B cell (primary cell): ENCODE measurements around the gene SLC39A11. TPM values are rescaled to one million over a fixed set of nuclear protein-coding genes. Genes with fewer than 3 reads are reported as not detected.

ENCODE experiments used
- ATAC-seq: fragments of 200-7000 bp; cut with Tn5 transposase; one replicate; pipeline ENCODE4 v1.10.0; 2021; ENCODE audit warnings: low read depth, mild to moderate bottlenecking, moderate number of reproducible peaks, moderate library complexity
- CTCF ChIA-PET: fragments of 350-600 bp; sonication (Branson Sonifier 250); formaldehyde crosslinking; loops from one replicate; lab custom pipeline; 2021; ENCODE audit warnings: antibody characterized with exemption, inconsistent platforms; lab: Charles Lee
- POLR2A ChIA-PET: fragments of 350-600 bp; sonication (Branson Sonifier 250); formaldehyde crosslinking; loops from one replicate; lab custom pipeline; 2021; ENCODE audit warnings: antibody characterized with exemption; lab: Charles Lee
- DNase-seq: peaks from one replicate; pipeline ENCODE4 v3.0.0; 2013
- H2AFZ ChIP-seq: 2 replicates; pipeline ENCODE4 v1.6.1; 2012; ENCODE audit warnings: mild to moderate bottlenecking, low read depth, low read length; ENCODE audit not compliant: insufficient read depth, poor library complexity, severe bottlenecking
- H3K27ac ChIP-seq, 2 donors: 1 replicate in 1 of 2; 2 replicates in 1 of 2; pipeline ENCODE4 v1.5.1; 2012 to 2013; ENCODE audit warnings: low read length in 2 of 2, mild to moderate bottlenecking in 2 of 2, moderate library complexity in 1 of 2
- H3K27me3 ChIP-seq, 4 experiments: fragments of 200-600 bp in 1 of 4; sonication (generic) in 1 of 4; replicated peaks in 1 of 4; 1 replicate in 2 of 4; 2 replicates in 2 of 4; pipeline versions ENCODE4 v1.6.1 to v1.7.0; 2013 to 2016; ENCODE audit warnings: low read length in 3 of 4, mild to moderate bottlenecking in 2 of 4, mixed read lengths in 1 of 4, moderate library complexity in 1 of 4; ENCODE audit not compliant: insufficient read depth in 4 of 4, control insufficient read depth in 3 of 4; ENCODE audit errors: control extremely low read depth in 1 of 4
- H3K36me3 ChIP-seq, 2 experiments: replicated peaks in 1 of 2; 1 replicate in 1 of 2; 2 replicates in 1 of 2; pipeline versions ENCODE4 v1.6.1 to v1.7.1; 2013; ENCODE audit warnings: low read length in 1 of 2; ENCODE audit not compliant: insufficient read depth in 2 of 2, control insufficient read depth in 1 of 2; ENCODE audit errors: control extremely low read depth in 1 of 2, extremely low read depth in 1 of 2
- H3K4me1 ChIP-seq, 2 donors: fragments of 200-600 bp in 1 of 2; sonication (generic) in 1 of 2; 1 replicate in 1 of 2; 2 replicates in 1 of 2; pipeline versions ENCODE4 v1.5.1 to v1.6.1; 2013 to 2017; ENCODE audit warnings: low read length in 2 of 2; ENCODE audit not compliant: control insufficient read depth in 2 of 2, insufficient read depth in 2 of 2
- H3K4me2 ChIP-seq: replicated peaks from 2 replicates; pipeline ENCODE3; 2012; ENCODE audit warnings: mild to moderate bottlenecking, low read depth, low read length; ENCODE audit not compliant: poor library complexity, severe bottlenecking
- H3K4me3 ChIP-seq, 5 experiments: fragments of 200-600 bp in 1 of 5; sonication (generic) in 1 of 5; 1 replicate in 3 of 5; 2 replicates in 2 of 5; pipeline versions ENCODE4 v1.5.1 to v1.7.0; 2011 to 2016; ENCODE audit warnings: low read length in 4 of 5, mild to moderate bottlenecking in 4 of 5, low read depth in 2 of 5, control low read depth in 1 of 5, moderate library complexity in 1 of 5; ENCODE audit not compliant: insufficient read depth in 1 of 5; ENCODE audit errors: control extremely low read depth in 1 of 5, extremely low read depth in 1 of 5
- H3K79me2 ChIP-seq: fragments of 200-600 bp; sonication (generic); one replicate; pipeline ENCODE4 v1.6.0; 2016; ENCODE audit warnings: low read length; ENCODE audit not compliant: control insufficient read depth, insufficient read depth
- H3K9ac ChIP-seq: fragments of 200-600 bp; sonication (generic); 2 replicates; pipeline ENCODE4 v1.6.1; 2017; ENCODE audit warnings: mild to moderate bottlenecking, low read length, moderate library complexity
- H3K9me3 ChIP-seq, 3 donors: one replicate each; pipeline versions ENCODE4 v1.6.1 to v1.7.1; 2013; ENCODE audit warnings: low read length in 2 of 3; ENCODE audit not compliant: control insufficient read depth in 2 of 3, insufficient read depth in 1 of 3; ENCODE audit errors: control extremely low read depth in 1 of 3
- H4K20me1 ChIP-seq: 2 replicates; pipeline ENCODE4 v1.6.0; 2012; ENCODE audit warnings: mild to moderate bottlenecking, low read length; ENCODE audit not compliant: insufficient read depth, control insufficient read depth, poor library complexity, severe bottlenecking
- H3K27ac Mint-ChIP-seq: one replicate; pipeline ENCODE4 v1.8.0; 2021; ENCODE audit warnings: mixed read lengths
- H3K27me3 Mint-ChIP-seq: one replicate; pipeline ENCODE4 v1.8.0; 2021; ENCODE audit warnings: mixed read lengths
- H3K4me1 Mint-ChIP-seq: one replicate; pipeline ENCODE4 v1.8.0; 2021; ENCODE audit warnings: mixed read lengths
- H3K4me3 Mint-ChIP-seq: one replicate; pipeline ENCODE4 v1.8.0; 2021; ENCODE audit warnings: mixed read lengths
- H3K9me3 Mint-ChIP-seq: one replicate; pipeline ENCODE4 v1.8.0; 2022; ENCODE audit warnings: mixed read lengths; ENCODE audit not compliant: insufficient read depth
- CTCF ChIP-seq: fragments of 200-600 bp; IDR thresholded peaks from one replicate; pipeline ENCODE4 v1.8.0; 2022; ENCODE audit warnings: antibody characterized with exemption, mild to moderate bottlenecking
- EZH2 ChIP-seq: IDR thresholded peaks from 2 replicates; pipeline ENCODE4 v1.6.1; 2012; ENCODE audit warnings: borderline replicate concordance, low read depth, mild to moderate bottlenecking, moderate library complexity, low read length; ENCODE audit not compliant: insufficient read depth, poor library complexity, severe bottlenecking
- WGBS: methylation state at CpG from one replicate; pipeline ENCODE4 v1.1.5; 2013; ENCODE audit warnings: missing lambda C conversion rate; ENCODE audit not compliant: insufficient coverage; 5-methylcytosine and 5-hydroxymethylcytosine counted together
- intact Hi-C: fragments of 100-400 bp; cut with micrococcal nuclease; formaldehyde crosslinking; loops from one replicate; pipeline ENCODE4 v1.10.0; 2022
- polyA plus RNA-seq: library from polyadenylated mRNA; depleted of rRNA; stranded (reverse); fragments of >200 nt; gene quantifications from 2 replicates; pipeline ENCODE4 v1.2.3, GENCODE V29; 2012
- total RNA-seq, 2 donors: library from RNA; stranded (reverse); fragments of 120-200 nt in 1 of 2; gene quantifications; 1 replicate in 1 of 2; 2 replicates in 1 of 2; pipeline versions ENCODE4 v1.2.3 to v1.2.4, GENCODE V29; 2013 to 2022

SLC39A11 gene
- total and polyA plus RNA-seq, 2 donors (not counting 1 experiment from before 2014, with no cell fraction given), result 6.9 to 39.6 TPM

- no peak overlapping the region for H3K27ac ChIP-seq
- no peaks in the 10 kb centered on the region for H3K27me3 ChIP-seq
- no peaks in the 10 kb centered on the region for H3K27me3 Mint-ChIP-seq
- DNase-seq (no peak), ATAC-seq (no peak)
- TF ChIP-seq CTCF, result no peak
- TF ChIP-seq EZH2, result no peak
- H3K9ac ChIP-seq, result no peak overlapping the region
- H3K4me3 ChIP-seq, result no peak overlapping the region
- no peaks in the 10 kb centered on the region for H3K79me2 ChIP-seq
- CTCF ChIA-PET, result no interaction called here
- H3K36me3 ChIP-seq, result peaks cover 0 to 4% of the 10 kb centered on the region in 2 experiments
- peaks cover 3 to 23% (median 18%) of the 10 kb centered on the region in 3 donors for H3K9me3 ChIP-seq
- POLR2A ChIA-PET, result no interaction called here
- H3K4me1 ChIP-seq, result no peaks in the 10 kb centered on the region
- WGBS, result 75% methylated on average over 2 of the region's 4 CpGs
- no peak overlapping the region for H3K4me2 ChIP-seq
- intact Hi-C loops, result no loop called here
- H3K27ac Mint-ChIP-seq, result no peak overlapping the region
- H3K4me1 Mint-ChIP-seq, result no peaks in the 10 kb centered on the region
- peaks cover 11% of the 10 kb centered on the region for H3K9me3 Mint-ChIP-seq
- H3K4me3 Mint-ChIP-seq, result no peak overlapping the region
- H2AFZ ChIP-seq, result no peak overlapping the region
- H4K20me1 ChIP-seq, result no peaks in the 10 kb centered on the region
These were observed 262.6 kb downstream of the SLC39A11 start for GRCh38 chr17:72829883-72830282.

- peaks cover 0 to 12% of the 10 kb centered on the region in 2 experiments for H3K36me3 ChIP-seq
These were observed 265.9 kb downstream of the SLC39A11 start for GRCh38 chr17:72826602-72827001.

More at GRCh38 chr17:72826602-72827001, 265.9 kb downstream of the SLC39A11 start:
- Histone ChIP-seq H3K27me3 (no peaks in the 10 kb centered on the region), H3K9ac (no peak overlapping the region), H2AFZ (no peak overlapping the region), H3K4me3 (no peak overlapping the region), H4K20me1 (no peaks in the 10 kb centered on the region), H3K27ac (no peak overlapping the region), H3K9me3 (peaks cover 3 to 26% (median 24%) of the 10 kb centered on the region in 3 donors), H3K4me1 (no peaks in the 10 kb centered on the region), H3K79me2 (no peaks in the 10 kb centered on the region), H3K4me2 (no peak overlapping the region)
- peaks cover 19% of the 10 kb centered on the region for H3K9me3 Mint-ChIP-seq
- no CpG with 5 or more reads among the region's 4 CpGs for WGBS
- TF ChIP-seq EZH2 (no peak), CTCF (no peak)
- no peak for ATAC-seq
- ChIA-PET POLR2A (no interaction called here), CTCF (no interaction called here)
- no peak overlapping the region for H3K27ac Mint-ChIP-seq
- DNase-seq, result no peak
- no peaks in the 10 kb centered on the region for H3K27me3 Mint-ChIP-seq
- H3K4me1 Mint-ChIP-seq, result no peaks in the 10 kb centered on the region
- no peak overlapping the region for H3K4me3 Mint-ChIP-seq
- intact Hi-C loops, result no loop called here
